HG02763 (cell line): Measurements from ENCODE around the gene NIPBL.
"Not testable (repeated sequence)": the region's sequence is repeated elsewhere in the genome, so short reads cannot be mapped to it uniquely, and the experiment has no call there.

Experiments
- ATAC-seq: cut with Tn5 transposase; IDR thresholded peaks from one replicate; pipeline ENCODE4 v1.9.1; 2021; ENCODE audit warnings: mild to moderate bottlenecking, moderate library complexity; ENCODE audit not compliant: unreplicated experiment

Gene NIPBL

DNA sequence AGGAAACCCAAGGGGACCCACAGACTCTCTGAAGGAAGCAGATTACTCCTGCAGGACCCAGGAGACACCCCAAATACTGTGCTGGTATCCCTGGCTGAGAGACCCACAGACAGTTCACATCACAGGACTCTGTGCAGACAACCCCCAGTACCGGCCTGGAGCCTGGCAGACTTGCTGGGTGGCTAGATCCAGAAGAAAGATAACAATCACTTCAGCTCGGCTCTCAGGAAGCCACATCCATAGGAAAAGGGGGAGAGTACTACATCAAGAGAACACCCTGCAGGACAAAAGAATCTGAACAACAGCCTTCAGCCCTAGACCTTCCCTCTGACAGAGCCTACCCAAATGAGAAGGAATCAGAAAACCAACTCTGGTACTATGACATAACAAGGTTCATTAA is 206.4 kb downstream of the NIPBL start:
- not testable (repeated sequence) for ATAC-seq

- ATAC-seq, result not testable (repeated sequence)
Observed at GRCh38 chr5:37086026-37086425, 209.5 kb downstream of the NIPBL start.

DNA sequence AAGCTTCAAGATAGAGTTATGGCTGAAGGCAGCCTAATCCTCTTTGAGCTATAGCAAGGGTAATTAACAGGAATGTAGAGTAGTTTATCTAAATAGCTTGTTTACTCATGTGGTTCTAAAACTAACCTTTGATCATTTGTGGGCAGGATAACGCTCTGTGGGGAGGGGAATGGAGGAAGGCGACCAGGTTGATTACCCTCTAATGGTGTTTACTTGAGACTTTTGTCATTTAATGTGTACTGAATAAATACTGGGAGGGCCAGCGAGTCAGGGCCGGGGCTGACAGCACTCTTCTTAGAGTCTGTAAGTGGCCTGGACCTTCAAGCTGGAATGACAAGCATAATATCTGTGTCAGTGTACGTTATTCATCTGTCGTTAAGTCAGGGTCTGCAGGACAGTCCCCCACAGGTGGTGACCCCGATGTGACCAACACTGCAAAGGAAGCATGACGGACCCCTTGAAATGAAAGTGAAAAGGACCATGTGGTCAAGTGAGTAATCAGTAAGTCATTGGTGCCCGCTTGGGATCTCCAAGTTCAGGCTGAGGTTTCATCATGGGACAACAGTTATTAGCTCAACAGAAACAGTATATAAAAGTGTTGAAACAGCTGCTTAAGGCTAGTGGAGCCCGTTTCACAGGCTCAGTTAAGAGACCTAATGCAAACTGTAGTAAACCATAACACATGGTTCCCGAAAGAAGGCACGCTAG is 210.1 kb downstream of the NIPBL start:
- ATAC-seq, result no peak

GRCh38 chr5:37088009-37088408 is 211.4 kb downstream of the NIPBL start:
- no peak for ATAC-seq

- no peak for ATAC-seq
Observed at GRCh38 chr5:37090123-37090726, 213.7 kb downstream of the NIPBL start.

DNA sequence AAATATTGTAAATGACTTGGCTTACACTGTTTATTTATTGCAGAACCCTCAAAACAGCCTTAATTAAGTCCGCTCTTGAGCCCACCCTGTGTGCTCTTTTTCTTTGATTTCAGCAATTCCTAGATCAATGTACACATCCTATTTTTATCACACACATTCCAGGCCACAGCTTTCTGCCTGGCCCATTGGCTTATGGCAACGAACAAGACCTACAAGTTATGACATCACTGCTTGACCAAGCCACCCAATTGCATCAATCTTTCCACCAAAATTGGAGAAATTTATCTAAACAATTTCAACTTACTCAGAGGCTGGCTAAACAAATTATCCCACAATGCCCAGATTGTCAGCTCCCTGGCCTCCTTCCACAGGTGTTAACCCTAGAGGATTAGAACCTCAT is 214.2 kb downstream of the NIPBL start:
- no peak for ATAC-seq

DNA sequence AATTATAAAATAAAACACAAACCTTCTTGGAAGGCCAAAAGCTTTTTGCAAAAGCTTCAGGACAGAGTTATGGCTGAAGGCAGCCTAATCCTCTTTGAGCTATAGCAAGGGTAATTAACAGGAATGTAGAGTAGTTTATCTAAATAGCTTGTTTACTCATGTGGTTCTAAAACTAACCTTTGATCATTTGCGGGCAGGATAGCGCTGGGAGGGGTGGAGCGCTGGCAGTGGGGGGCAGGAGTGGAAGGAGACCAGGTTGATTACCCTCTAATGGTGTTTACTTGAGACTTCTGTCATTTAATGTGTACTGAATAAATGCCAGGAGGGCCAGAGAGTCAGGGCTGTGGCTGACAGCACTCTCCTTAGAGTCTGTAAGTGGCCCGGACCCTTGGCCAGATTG is 217.2 kb downstream of the NIPBL start:
- ATAC-seq, result not testable (repeated sequence)

DNA sequence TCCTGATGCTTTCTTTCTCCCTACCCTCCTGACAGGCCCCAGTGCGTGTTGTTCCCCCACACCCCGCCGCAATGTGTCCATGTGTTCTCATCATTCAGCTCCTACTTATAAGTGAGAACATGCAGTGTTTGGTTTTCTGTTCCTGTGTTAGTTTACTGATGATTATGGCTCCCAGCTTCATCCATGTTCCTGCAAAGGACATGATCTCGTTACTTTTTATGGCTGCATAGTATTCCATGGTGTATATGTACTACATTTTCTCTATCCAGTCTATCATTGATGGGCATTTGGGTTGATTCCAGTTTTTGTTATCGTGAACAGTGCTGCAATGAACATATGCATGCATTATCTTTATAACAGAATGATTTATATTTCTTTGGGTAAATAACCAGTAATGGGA is 222.7 kb downstream of the NIPBL start:
- not testable (repeated sequence) for ATAC-seq

GRCh38 chr5:37103302-37103701 is 226.7 kb downstream of the NIPBL start:
- ATAC-seq, result no peak

- no peak for ATAC-seq
Observed at GRCh38 chr5:37109338-37109737, 232.8 kb downstream of the NIPBL start.

GRCh38 chr5:37110135-37110534 is 233.6 kb downstream of the NIPBL start:
- no peak for ATAC-seq

DNA sequence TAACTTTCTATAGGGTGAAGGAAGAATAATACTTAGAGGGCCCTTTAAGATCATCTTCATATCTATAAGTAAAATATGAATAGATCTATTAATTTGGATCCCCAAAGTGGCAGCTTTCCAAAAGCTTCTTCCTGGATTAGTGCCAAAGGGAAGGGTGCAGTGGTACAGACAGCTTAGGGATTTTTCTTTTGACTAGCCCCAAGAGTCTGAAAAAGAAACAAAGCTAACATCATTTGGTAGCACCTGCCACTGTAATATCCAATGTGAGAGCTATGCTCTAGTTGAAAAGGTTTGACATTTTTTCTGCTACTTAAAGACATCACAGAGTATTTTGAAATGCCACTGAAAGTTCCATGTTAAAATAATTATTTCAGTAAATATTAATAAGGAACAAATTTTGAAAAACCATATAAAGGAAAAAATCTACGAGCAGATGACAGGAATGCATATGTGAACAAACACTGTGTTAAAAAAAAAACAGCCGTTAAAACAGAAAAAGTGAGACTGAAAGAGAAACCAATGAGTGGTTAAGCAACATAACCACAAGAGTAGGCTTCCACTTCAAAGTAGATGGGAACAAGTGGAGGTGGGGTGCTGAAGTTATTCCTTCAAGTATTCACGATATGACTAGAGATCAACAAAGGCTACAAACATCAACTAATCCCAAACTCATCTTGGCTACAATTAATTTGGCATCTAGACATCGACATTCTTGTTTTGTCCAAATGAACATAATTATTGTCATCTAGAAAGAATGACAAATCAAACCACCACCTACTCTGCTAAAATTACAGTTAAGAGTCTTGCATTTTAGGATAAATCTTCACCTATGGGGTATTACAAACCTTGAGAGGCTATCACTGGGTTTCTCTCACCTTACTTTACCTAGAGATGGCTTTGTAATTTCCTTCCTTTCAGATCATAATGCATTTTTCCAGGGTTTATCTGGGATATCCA is 235.1 kb downstream of the NIPBL start:
- ATAC-seq, result peak; percentile 84

GRCh38 chr5:37112383-37112991 is 235.9 kb downstream of the NIPBL start:
- ATAC-seq, result no peak
